C4-2B (cell line): ENCODE measurements around the gene ECPAS.
"Not testable (repeated sequence)": the region's sequence is repeated elsewhere in the genome, so short reads cannot be mapped to it uniquely, and the experiment has no call there.

Experiments
- H3K27ac ChIP-seq: fragments of 450-650 bp; 2 replicates; pipeline ENCODE4 v1.5.1; 2017
- CTCF ChIP-seq: fragments of 450-650 bp; conservative IDR thresholded peaks from 2 replicates; pipeline ENCODE4 v1.5.1; 2017; ENCODE audit warnings: mild to moderate bottlenecking
- ZFX ChIP-seq: fragments of 450-650 bp; IDR thresholded peaks from 2 replicates; pipeline ENCODE4 v1.6.1; 2017

ECPAS gene

GRCh38 chr9:111525056-111525977 is 41.1 kb upstream of the ECPAS start, which contains the start of gene ZNF483:
Gene ZNF483, plus strand, starts transcription at chr9:111525179. Its CDS starts 2,217 bp downstream, at chr9:111527396.
- no peak for TF ChIP-seq CTCF
- no peak for TF ChIP-seq ZFX
- peak within 1 kb of the TSS; percentile 61 for H3K27ac ChIP-seq

- peak overlapping the region; percentile 61 for H3K27ac ChIP-seq
- TF ChIP-seq ZFX (no peak), CTCF (no peak)
These were observed 40.5 kb upstream of the ECPAS start for GRCh38 chr9:111524731-111525055.

- no peak for TF ChIP-seq ZFX
- TF ChIP-seq CTCF, result no peak
- H3K27ac ChIP-seq, result no peak overlapping the region
These were observed 31.9 kb upstream of the ECPAS start for GRCh38 chr9:111516061-111516465.

GRCh38 chr9:111514967-111515366 is 30.8 kb upstream of the ECPAS start:
- no peak for TF ChIP-seq CTCF
- H3K27ac ChIP-seq, result no peak overlapping the region

- not testable (repeated sequence) for H3K27ac ChIP-seq
These were observed 27.4 kb upstream of the ECPAS start for GRCh38 chr9:111511581-111511980.

- TF ChIP-seq ZFX (no peak), CTCF (no peak)
- H3K27ac ChIP-seq, result no peak overlapping the region
These were observed 18.3 kb upstream of the ECPAS start for GRCh38 chr9:111502506-111502905.

- H3K27ac ChIP-seq, result no peak overlapping the region
- TF ChIP-seq ZFX, result no peak
- no peak for TF ChIP-seq CTCF
These were observed 17.5 kb upstream of the ECPAS start for GRCh38 chr9:111501648-111502047.

GRCh38 chr9:111501005-111501562 is 16.9 kb upstream of the ECPAS start:
- TF ChIP-seq ZFX (no peak), CTCF (no peak)
- no peak overlapping the region for H3K27ac ChIP-seq

GRCh38 chr9:111497196-111497595 is 13.0 kb upstream of the ECPAS start:
- not testable (repeated sequence) for H3K27ac ChIP-seq
